Lower leg skin (tissue), 4 donors: ENCODE measurements around the gene DNAH14. TPM values are rescaled to one million over a fixed set of nuclear protein-coding genes. Genes with fewer than 3 reads are reported as not detected.
"Not testable (repeated sequence)": the region's sequence is repeated elsewhere in the genome, so short reads cannot be mapped to it uniquely, and the experiment has no call there.

Source experiments
- DNase-seq, 2 donors: peaks; one replicate each; pipeline ENCODE4 v3.0.0-alpha.2; 2019; ENCODE audit warnings: low spot score in 2 of 2
- H3K4me3 ChIP-seq: fragments of 200-600 bp; sonication (generic); 2 replicates; pipeline ENCODE4 v1.5.1; 2017; ENCODE audit warnings: mild to moderate bottlenecking, low read depth; ENCODE audit not compliant: poor library complexity, severe bottlenecking
- POLR2A ChIP-seq, 2 donors: fragments of 450-650 bp; IDR thresholded peaks; one replicate each; pipeline ENCODE4 v1.6.1; 2016 to 2017; ENCODE audit warnings: antibody characterized with exemption in 2 of 2, mild to moderate bottlenecking in 1 of 2, moderate library complexity in 1 of 2
- WGBS, 2 donors: methylation state at CpG; one replicate each; pipeline ENCODE4 v1.1.5; 2018; 5-methylcytosine and 5-hydroxymethylcytosine counted together
- intact Hi-C: fragments of 100-400 bp; cut with DNase I; formaldehyde crosslinking; loops from one replicate; pipeline ENCODE4 v1.15.0; 2023; ENCODE audit warnings: low total_unique reads
- total RNA-seq, 4 donors: library from RNA; depleted of rRNA; stranded (reverse); fragments of >200 nt; gene quantifications; one replicate each; pipeline ENCODE4 v1.1.0, GENCODE V29; 2016
- TF ChIP-seq, protein P1 (sequence below), 3 donors: fragments of 450-650 bp; IDR thresholded peaks; one replicate each; pipeline ENCODE4 v1.5.1; 2016; ENCODE audit warnings: antibody characterized with exemption in 3 of 3, mild to moderate bottlenecking in 3 of 3, moderate library complexity in 2 of 3

DNAH14 gene
- total RNA-seq, 4 donors from 2014 or later = 0.84 to 3.0 (median 1.8) TPM

DNA sequence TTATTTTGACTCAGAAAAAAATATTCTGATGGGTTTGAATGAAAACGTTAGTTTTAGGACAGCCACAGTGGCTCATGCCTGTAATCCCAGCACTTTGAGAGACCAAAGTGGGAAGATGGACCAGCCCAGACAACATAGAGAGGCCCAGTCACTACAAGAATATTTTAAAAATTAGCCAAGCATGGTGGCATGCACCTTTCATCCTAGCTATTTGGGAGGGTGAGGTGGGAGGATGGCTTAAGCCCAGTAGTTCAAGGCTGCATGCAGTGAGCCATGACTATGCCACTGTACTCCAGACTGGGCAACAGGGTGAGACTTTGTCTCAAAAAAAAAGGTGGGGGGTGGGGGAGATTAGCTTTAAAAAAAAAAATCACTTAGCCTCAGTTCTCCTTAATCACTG, 370.9 kb downstream of the DNAH14 start:
- no peak overlapping the region for H3K4me3 ChIP-seq
- intact Hi-C loops = no loop called here
- no peak for DNase-seq
- WGBS, 2 donors = 71 to 85% methylated on average over 1 of the region's 1 CpG
- TF ChIP-seq, protein P1, sequence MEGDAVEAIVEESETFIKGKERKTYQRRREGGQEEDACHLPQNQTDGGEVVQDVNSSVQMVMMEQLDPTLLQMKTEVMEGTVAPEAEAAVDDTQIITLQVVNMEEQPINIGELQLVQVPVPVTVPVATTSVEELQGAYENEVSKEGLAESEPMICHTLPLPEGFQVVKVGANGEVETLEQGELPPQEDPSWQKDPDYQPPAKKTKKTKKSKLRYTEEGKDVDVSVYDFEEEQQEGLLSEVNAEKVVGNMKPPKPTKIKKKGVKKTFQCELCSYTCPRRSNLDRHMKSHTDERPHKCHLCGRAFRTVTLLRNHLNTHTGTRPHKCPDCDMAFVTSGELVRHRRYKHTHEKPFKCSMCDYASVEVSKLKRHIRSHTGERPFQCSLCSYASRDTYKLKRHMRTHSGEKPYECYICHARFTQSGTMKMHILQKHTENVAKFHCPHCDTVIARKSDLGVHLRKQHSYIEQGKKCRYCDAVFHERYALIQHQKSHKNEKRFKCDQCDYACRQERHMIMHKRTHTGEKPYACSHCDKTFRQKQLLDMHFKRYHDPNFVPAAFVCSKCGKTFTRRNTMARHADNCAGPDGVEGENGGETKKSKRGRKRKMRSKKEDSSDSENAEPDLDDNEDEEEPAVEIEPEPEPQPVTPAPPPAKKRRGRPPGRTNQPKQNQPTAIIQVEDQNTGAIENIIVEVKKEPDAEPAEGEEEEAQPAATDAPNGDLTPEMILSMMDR (IDR thresholded peaks at IDR 0.05) = no peak
- TF ChIP-seq POLR2A (IDR thresholded peaks at IDR 0.05) = no peak

DNA sequence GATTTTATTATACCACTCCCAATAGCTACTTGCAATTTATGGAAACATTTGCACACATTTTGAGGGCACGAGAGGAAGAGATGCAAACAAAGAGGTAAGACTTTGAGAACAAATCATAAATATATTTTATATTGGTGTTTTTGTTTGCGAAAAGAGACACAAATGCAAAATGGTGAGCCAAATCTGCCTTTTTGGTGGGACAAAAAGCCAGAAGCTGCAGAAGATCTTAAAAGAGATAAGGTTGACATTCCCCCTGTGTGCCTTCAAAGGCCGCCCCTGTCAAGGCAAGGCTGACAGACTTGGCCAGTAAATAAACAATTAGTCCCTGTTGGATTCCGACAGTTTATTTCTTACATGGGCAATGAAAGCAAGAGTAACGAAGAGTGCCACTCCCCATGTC, 375.5 kb downstream of the DNAH14 start:
- intact Hi-C loops = no loop called here
- WGBS, 2 donors = 63 to 65% methylated on average over 5 of the region's 5 CpGs
- H3K4me3 ChIP-seq = no peak overlapping the region
- TF ChIP-seq, protein P1 (IDR thresholded peaks at IDR 0.05) = no peak
- TF ChIP-seq POLR2A (IDR thresholded peaks at IDR 0.05) = no peak
- no peak for DNase-seq

DNA sequence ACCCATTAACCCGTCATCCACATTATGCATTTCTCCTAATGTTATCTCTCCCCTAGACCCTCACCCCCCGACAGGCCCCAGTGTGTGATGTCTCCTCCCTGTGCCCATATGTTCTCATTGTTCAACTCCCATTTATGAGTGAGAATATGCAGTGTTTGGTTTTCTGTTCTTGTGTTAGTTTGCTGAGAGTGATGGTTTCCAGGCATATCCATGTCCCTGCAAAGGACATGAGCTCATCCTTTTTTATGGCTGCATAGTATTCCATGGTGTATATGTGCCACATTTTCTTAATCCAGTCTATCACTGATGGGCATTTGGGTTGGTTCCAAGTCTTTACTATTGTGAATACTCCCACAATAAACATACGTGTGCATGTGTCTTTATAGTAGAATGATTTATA, 381.1 kb downstream of the DNAH14 start:
- WGBS, 2 donors = 92 to 96% methylated on average over 3 of the region's 3 CpGs
- intact Hi-C loops, H3K4me3 ChIP-seq, DNase-seq: not testable (repeated sequence)

DNA sequence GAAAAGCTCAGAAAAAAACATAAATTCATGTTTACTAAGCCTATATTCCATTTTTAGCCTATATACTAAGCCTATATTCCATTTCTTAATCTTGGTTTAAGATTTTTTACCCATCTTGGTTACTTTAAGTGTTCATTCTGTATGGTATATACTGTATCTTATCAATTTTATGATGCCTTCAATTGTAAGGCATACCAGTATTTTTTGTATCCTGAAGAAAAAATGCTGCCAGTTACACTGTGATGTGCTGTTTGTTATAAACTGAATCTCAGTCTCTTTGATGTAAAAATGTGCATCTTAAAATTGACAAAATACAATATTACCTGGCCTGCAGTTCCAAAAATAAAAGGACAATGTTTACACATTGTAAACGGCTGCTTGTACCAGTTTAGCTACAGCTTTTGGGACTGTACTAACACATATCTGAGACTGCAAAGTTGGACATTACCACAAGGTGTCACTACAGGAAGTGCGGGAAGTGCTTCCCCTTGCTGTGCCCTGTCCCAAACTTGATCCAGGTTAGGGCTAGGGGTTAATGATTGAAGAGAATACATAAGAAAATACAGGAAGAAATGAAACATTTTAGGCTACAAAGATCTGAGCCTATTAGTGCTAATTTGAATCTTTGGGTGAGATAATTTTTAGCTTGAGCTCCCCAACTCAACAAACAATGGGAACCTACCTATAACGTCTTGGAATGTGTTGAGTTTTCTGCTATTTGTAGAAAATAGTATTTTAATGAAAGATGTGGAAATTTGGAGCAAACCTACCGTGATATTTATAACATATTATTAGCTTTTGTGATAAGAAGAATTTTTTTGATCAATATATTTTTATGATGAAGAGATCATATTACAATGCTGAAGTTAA, 389.5 kb downstream of the DNAH14 start:
- DNase-seq = no peak
- TF ChIP-seq, protein P1 (IDR thresholded peaks at IDR 0.05) = no peak
- no peak for TF ChIP-seq POLR2A (IDR thresholded peaks at IDR 0.05)
- WGBS, 2 donors = 31 to 33% methylated on average over 4 of the region's 4 CpGs
- intact Hi-C loops = no loop called here
- no peak overlapping the region for H3K4me3 ChIP-seq

DNA sequence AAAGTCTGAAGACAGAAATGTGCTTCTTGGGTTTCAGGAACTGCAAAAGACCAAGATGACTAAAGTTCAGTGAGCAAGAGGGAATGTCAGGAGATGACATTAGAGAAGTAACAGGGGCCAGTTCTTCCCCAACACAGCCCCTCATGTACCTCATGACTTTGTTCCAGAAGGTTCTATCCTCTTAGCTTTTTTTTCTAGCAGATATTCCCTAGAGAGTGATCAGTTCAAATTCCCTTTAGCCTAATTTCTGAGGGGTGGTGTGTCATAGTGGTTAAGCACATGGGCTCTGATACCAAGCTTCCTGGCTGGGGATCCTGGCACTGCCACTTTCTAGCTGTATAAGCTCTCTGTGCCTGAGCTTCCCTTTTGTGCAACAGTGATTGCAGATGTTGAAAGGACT, 390.4 kb downstream of the DNAH14 start:
- TF ChIP-seq POLR2A (IDR thresholded peaks at IDR 0.05) = no peak
- TF ChIP-seq, protein P1 (IDR thresholded peaks at IDR 0.05) = no peak
- H3K4me3 ChIP-seq = no peak overlapping the region
- intact Hi-C loops = no loop called here
- DNase-seq = no peak

DNA sequence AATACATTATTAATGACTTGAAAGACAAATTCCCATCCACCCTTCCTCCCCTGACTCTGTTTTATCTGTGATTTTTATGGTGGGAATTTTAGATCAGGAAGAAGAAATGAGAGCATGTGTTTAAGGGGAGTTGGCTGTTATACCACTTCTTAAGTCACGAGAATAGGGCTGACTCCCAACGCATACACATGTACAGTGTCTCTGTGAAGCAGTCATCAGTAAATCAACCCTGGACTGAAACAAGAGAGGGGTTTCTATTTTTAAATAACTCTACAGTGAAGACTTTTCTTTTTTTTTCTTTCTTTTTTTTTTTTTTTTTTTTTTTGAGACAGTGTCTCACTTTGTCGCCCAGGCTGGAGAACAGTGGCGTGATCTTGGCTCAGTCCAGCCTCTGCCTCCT, 392.3 kb downstream of the DNAH14 start:
- intact Hi-C loops = no loop called here
- H3K4me3 ChIP-seq = no peak overlapping the region
- TF ChIP-seq, protein P1 (IDR thresholded peaks at IDR 0.05) = no peak
- no peak for TF ChIP-seq POLR2A (IDR thresholded peaks at IDR 0.05)
- DNase-seq = no peak
- 85 to 87% methylated on average over 4 of the region's 4 CpGs for WGBS, 2 donors
